Liver (tissue), 9 donors: Measurements from ENCODE around the gene SDC1. TPM values are rescaled to one million over a fixed set of nuclear protein-coding genes. Genes with fewer than 3 reads are reported as not detected.

Experiments used
- DNase-seq: peaks from one replicate; pipeline ENCODE4 v3.0.0-alpha.2; 2017; ENCODE audit warnings: low spot score
- H3K27ac ChIP-seq, 2 donors: one replicate each; pipeline ENCODE4 v1.7.0; 2013; ENCODE audit warnings: inconsistent platforms in 2 of 2, low read length in 2 of 2, control low read depth in 1 of 2, low read depth in 1 of 2, mild to moderate bottlenecking in 1 of 2
- H3K27me3 ChIP-seq, 4 donors: one replicate each; pipeline versions ENCODE4 v1.6.1 to v1.7.0; 2013; ENCODE audit warnings: low read length in 3 of 4, inconsistent platforms in 1 of 4, mild to moderate bottlenecking in 1 of 4, moderate library complexity in 1 of 4; ENCODE audit not compliant: control insufficient read depth in 4 of 4, insufficient read depth in 4 of 4
- H3K36me3 ChIP-seq, 4 donors: one replicate each; pipeline versions ENCODE4 v1.6.1 to v1.7.0; 2013; ENCODE audit warnings: low read length in 3 of 4, mild to moderate bottlenecking in 3 of 4, low read depth in 1 of 4, moderate library complexity in 1 of 4; ENCODE audit not compliant: control insufficient read depth in 4 of 4, insufficient read depth in 3 of 4
- H3K4me1 ChIP-seq, 4 donors: one replicate each; pipeline versions ENCODE4 v1.6.1 to v1.7.0; 2013; ENCODE audit warnings: low read length in 3 of 4, mild to moderate bottlenecking in 3 of 4, moderate library complexity in 1 of 4; ENCODE audit not compliant: control insufficient read depth in 4 of 4, insufficient read depth in 4 of 4
- H3K4me3 ChIP-seq, 3 donors: one replicate each; pipeline versions ENCODE4 v1.6.1 to v1.7.0; 2013; ENCODE audit warnings: low read length in 3 of 3, control low read depth in 1 of 3, low read depth in 1 of 3, mild to moderate bottlenecking in 1 of 3
- H3K9ac ChIP-seq, 2 donors: one replicate each; pipeline ENCODE4 v1.7.0; 2013; ENCODE audit warnings: low read length in 2 of 2, mild to moderate bottlenecking in 2 of 2, moderate library complexity in 2 of 2, control low read depth in 1 of 2, low read depth in 1 of 2
- H3K9me3 ChIP-seq, 4 donors: one replicate each; pipeline versions ENCODE4 v1.6.1 to v1.7.0; 2013; ENCODE audit warnings: low read length in 3 of 4; ENCODE audit not compliant: control insufficient read depth in 4 of 4
- FOXA1 ChIP-seq: IDR thresholded peaks from 2 replicates; pipeline ENCODE4 v1.6.1; 2016; ENCODE audit warnings: antibody characterized with exemption
- GABPA ChIP-seq, 2 donors: IDR thresholded peaks in 1 of 2; conservative IDR thresholded peaks in 1 of 2; 2 replicates each; pipeline ENCODE4 v1.6.1; 2016; ENCODE audit warnings: antibody characterized with exemption in 2 of 2, mild to moderate bottlenecking in 1 of 2, moderate library complexity in 1 of 2
- HNF4A ChIP-seq, 2 donors: conservative IDR thresholded peaks; 2 replicates each; pipeline ENCODE4 v1.6.1; 2016; ENCODE audit warnings: antibody characterized with exemption in 2 of 2, mild to moderate bottlenecking in 2 of 2
- HNF4G ChIP-seq: IDR thresholded peaks from 2 replicates; pipeline ENCODE4 v1.6.1; 2016; ENCODE audit warnings: antibody characterized with exemption
- JUND ChIP-seq, 2 donors: IDR thresholded peaks; 2 replicates each; pipeline ENCODE4 v1.6.1; 2016; ENCODE audit warnings: antibody characterized with exemption in 2 of 2
- NR2F2 ChIP-seq: IDR thresholded peaks from 2 replicates; pipeline ENCODE4 v1.6.1; 2016; ENCODE audit warnings: antibody characterized with exemption
- RAD21 ChIP-seq, 2 donors: IDR thresholded peaks; 2 replicates each; pipeline ENCODE4 v1.6.1; 2016; ENCODE audit warnings: antibody characterized with exemption in 2 of 2, mild to moderate bottlenecking in 2 of 2
- RXRA ChIP-seq, 2 donors: IDR thresholded peaks; 2 replicates each; pipeline ENCODE4 v1.6.1; 2017 to 2018; ENCODE audit warnings: antibody characterized with exemption in 2 of 2, mild to moderate bottlenecking in 1 of 2
- SP1 ChIP-seq: IDR thresholded peaks from 2 replicates; pipeline ENCODE4 v1.6.1; 2018; ENCODE audit warnings: antibody characterized with exemption, mild to moderate bottlenecking
- TAF1 ChIP-seq: conservative IDR thresholded peaks from 2 replicates; pipeline ENCODE4 v1.6.1; 2016; ENCODE audit warnings: antibody characterized with exemption, mild to moderate bottlenecking
- YY1 ChIP-seq: IDR thresholded peaks from 2 replicates; pipeline ENCODE4 v1.6.1; 2016; ENCODE audit warnings: antibody characterized with exemption, mild to moderate bottlenecking
- WGBS: extraction: QIAGEN DNeasy Blood & Tissue Kit; methylation state at CpG from one replicate; pipeline ENCODE4 v1.1.7; 2013; 5-methylcytosine and 5-hydroxymethylcytosine counted together
- polyA plus RNA-seq, 2 donors: library from polyadenylated mRNA; stranded (reverse) in 1 of 2; unstranded in 1 of 2; fragments of 200-250 nt in 1 of 2; fragments of >200 nt in 1 of 2; fragmentation: Nextera tagmentation in 1 of 2; extraction: Ambion mirVana in 1 of 2; gene quantifications; one replicate each; pipeline versions ENCODE4 v1.2.1 to v1.2.3, GENCODE V29; 2013 to 2015
- total RNA-seq, 2 donors: library from RNA; depleted of rRNA; stranded (reverse); fragments of >200 nt; gene quantifications; one replicate each; pipeline ENCODE4 v1.2.3, GENCODE V29; 2014
- TF ChIP-seq, protein P1 (sequence below): IDR thresholded peaks from 2 replicates; pipeline ENCODE4 v1.6.1; 2016; ENCODE audit warnings: antibody characterized with exemption
- TF ChIP-seq, protein P2 (sequence below): IDR thresholded peaks from 2 replicates; pipeline ENCODE4 v1.6.1; 2016; ENCODE audit warnings: antibody characterized with exemption
- TF ChIP-seq, protein P3 (sequence below): fragments of 150-350 bp; IDR thresholded peaks from 2 replicates; pipeline ENCODE4 v1.5.1; 2017; ENCODE audit warnings: improper control_type of control experiment, low read depth, low read length; ENCODE audit not compliant: missing input control
- TF ChIP-seq, protein P4 (sequence below): IDR thresholded peaks from 2 replicates; pipeline ENCODE4 v1.6.1; 2016; ENCODE audit warnings: antibody characterized with exemption, mild to moderate bottlenecking
- TF ChIP-seq, protein P5 (sequence below): IDR thresholded peaks from 2 replicates; pipeline ENCODE4 v1.6.1; 2016; ENCODE audit warnings: antibody characterized with exemption
- donor health status: healthy.
- donor health status: healthy.
- donor health status: healthy.
- donor health status: healthy.
- donor health status: healthy.

SDC1 gene
- total and polyA plus RNA-seq, 4 donors, result 99.6 to 363 (median 196) TPM

DNA sequence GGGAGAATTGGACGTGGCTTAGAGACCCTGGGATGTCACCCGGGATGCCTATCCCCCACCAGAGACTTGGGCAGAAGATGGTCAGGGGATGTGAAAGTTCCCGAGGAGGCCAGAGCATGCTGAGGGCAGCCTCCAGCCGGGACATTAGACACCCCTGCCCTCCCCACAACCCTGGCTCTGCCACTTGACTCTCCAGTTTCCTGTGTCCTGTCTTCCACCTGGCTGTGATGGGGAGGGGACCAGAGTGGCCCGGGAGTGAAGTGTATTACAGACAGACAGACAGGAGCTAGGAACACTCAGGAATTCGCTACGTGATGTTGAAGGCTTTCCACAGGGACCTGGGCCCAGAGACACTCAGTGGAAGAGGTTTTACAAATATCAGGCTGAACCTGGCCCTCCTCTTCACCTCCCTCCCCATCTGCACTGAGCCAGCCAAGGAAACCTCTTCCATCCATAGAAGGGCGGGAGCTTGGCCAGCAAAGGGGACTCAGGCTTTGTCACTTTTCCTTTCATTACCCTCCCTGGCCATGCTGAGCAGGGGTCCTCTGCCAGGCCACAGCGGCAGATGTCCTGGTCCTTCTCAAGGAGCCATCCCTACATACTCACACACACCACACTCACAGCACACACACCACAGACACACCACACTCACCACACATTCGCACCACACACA lies 60.7 kb downstream of the SDC1 start:
- no peak overlapping the region for H3K4me3 ChIP-seq
- no peaks in the 10 kb centered on the region for H3K4me1 ChIP-seq
- no peak overlapping the region for H3K9ac ChIP-seq
- no peaks in the 10 kb centered on the region for H3K36me3 ChIP-seq
- TF ChIP-seq, protein P1, sequence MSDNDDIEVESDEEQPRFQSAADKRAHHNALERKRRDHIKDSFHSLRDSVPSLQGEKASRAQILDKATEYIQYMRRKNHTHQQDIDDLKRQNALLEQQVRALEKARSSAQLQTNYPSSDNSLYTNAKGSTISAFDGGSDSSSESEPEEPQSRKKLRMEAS, result no peak
- TF ChIP-seq YY1 (no peak), SP1 (no peak), HNF4A (conservative IDR thresholded peaks at IDR 0.05) (no peak), NR2F2 (no peak), JUND (IDR thresholded peaks at IDR 0.05) (no peak), RAD21 (IDR thresholded peaks at IDR 0.05) (no peak)
- TF ChIP-seq, protein P2, sequence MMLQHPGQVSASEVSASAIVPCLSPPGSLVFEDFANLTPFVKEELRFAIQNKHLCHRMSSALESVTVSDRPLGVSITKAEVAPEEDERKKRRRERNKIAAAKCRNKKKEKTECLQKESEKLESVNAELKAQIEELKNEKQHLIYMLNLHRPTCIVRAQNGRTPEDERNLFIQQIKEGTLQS, result no peak
- TF ChIP-seq, protein P3, sequence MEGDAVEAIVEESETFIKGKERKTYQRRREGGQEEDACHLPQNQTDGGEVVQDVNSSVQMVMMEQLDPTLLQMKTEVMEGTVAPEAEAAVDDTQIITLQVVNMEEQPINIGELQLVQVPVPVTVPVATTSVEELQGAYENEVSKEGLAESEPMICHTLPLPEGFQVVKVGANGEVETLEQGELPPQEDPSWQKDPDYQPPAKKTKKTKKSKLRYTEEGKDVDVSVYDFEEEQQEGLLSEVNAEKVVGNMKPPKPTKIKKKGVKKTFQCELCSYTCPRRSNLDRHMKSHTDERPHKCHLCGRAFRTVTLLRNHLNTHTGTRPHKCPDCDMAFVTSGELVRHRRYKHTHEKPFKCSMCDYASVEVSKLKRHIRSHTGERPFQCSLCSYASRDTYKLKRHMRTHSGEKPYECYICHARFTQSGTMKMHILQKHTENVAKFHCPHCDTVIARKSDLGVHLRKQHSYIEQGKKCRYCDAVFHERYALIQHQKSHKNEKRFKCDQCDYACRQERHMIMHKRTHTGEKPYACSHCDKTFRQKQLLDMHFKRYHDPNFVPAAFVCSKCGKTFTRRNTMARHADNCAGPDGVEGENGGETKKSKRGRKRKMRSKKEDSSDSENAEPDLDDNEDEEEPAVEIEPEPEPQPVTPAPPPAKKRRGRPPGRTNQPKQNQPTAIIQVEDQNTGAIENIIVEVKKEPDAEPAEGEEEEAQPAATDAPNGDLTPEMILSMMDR, result no peak
- DNase-seq, result no peak
- no peaks in the 10 kb centered on the region for H3K9me3 ChIP-seq
- H3K27ac ChIP-seq, result no peak overlapping the region
- 89% methylated on average over 10 of the region's 10 CpGs for WGBS
- no peaks in the 10 kb centered on the region for H3K27me3 ChIP-seq

DNA sequence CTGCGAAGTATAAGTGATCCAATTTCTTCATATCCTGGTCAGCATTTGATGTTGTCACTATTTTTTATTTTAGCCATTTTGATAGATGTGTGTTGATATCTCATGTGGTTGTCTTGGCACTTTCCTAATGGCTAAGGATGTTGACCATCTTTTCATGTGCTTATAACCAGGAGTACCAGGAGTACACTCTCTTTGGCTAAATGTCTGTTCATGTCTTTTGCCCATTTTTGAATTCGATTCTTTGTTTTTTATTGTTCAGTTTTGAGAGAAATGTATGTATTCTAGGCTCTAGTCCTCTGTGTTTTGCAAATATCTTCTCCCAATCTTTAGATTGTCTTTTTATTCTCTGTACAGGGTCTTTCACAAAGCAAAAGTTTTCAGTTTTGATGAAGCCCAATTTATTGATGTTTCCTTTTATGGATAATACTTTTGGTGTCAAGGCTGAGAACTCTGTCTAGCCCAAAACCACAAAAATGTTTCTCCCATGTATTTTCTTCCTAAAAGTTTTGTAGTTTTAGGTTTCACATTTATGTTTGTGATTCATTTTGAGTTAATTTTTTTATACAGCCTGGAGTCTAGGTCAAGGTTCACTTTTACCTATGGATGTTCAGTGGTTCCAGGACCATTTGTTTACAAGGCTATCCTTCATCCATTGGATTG lies 65.4 kb downstream of the SDC1 start:
- no peaks in the 10 kb centered on the region for H3K36me3 ChIP-seq
- H3K27ac ChIP-seq, result no peak overlapping the region
- no peaks in the 10 kb centered on the region for H3K27me3 ChIP-seq
- H3K9me3 ChIP-seq, result no peaks in the 10 kb centered on the region
- no peak overlapping the region for H3K9ac ChIP-seq
- 96% methylated on average over 2 of the region's 2 CpGs for WGBS
- TF ChIP-seq, protein P1, result no peak
- TF ChIP-seq HNF4A (conservative IDR thresholded peaks at IDR 0.05), result no peak
- no peak for TF ChIP-seq GABPA (IDR thresholded peaks at IDR 0.05 in 1 of 2, conservative IDR thresholded peaks at IDR 0.05 in 1 of 2)
- no peak for TF ChIP-seq RAD21 (IDR thresholded peaks at IDR 0.05)
- TF ChIP-seq JUND (IDR thresholded peaks at IDR 0.05), result no peak
- TF ChIP-seq SP1, result no peak
- TF ChIP-seq, protein P2, result no peak
- no peak for TF ChIP-seq FOXA1
- no peak for TF ChIP-seq TAF1
- no peak for TF ChIP-seq YY1
- no peak for TF ChIP-seq HNF4G
- TF ChIP-seq NR2F2, result no peak
- TF ChIP-seq RXRA (IDR thresholded peaks at IDR 0.05), result no peak
- TF ChIP-seq, protein P4, sequence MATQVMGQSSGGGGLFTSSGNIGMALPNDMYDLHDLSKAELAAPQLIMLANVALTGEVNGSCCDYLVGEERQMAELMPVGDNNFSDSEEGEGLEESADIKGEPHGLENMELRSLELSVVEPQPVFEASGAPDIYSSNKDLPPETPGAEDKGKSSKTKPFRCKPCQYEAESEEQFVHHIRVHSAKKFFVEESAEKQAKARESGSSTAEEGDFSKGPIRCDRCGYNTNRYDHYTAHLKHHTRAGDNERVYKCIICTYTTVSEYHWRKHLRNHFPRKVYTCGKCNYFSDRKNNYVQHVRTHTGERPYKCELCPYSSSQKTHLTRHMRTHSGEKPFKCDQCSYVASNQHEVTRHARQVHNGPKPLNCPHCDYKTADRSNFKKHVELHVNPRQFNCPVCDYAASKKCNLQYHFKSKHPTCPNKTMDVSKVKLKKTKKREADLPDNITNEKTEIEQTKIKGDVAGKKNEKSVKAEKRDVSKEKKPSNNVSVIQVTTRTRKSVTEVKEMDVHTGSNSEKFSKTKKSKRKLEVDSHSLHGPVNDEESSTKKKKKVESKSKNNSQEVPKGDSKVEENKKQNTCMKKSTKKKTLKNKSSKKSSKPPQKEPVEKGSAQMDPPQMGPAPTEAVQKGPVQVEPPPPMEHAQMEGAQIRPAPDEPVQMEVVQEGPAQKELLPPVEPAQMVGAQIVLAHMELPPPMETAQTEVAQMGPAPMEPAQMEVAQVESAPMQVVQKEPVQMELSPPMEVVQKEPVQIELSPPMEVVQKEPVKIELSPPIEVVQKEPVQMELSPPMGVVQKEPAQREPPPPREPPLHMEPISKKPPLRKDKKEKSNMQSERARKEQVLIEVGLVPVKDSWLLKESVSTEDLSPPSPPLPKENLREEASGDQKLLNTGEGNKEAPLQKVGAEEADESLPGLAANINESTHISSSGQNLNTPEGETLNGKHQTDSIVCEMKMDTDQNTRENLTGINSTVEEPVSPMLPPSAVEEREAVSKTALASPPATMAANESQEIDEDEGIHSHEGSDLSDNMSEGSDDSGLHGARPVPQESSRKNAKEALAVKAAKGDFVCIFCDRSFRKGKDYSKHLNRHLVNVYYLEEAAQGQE, result no peak
- TF ChIP-seq, protein P5, sequence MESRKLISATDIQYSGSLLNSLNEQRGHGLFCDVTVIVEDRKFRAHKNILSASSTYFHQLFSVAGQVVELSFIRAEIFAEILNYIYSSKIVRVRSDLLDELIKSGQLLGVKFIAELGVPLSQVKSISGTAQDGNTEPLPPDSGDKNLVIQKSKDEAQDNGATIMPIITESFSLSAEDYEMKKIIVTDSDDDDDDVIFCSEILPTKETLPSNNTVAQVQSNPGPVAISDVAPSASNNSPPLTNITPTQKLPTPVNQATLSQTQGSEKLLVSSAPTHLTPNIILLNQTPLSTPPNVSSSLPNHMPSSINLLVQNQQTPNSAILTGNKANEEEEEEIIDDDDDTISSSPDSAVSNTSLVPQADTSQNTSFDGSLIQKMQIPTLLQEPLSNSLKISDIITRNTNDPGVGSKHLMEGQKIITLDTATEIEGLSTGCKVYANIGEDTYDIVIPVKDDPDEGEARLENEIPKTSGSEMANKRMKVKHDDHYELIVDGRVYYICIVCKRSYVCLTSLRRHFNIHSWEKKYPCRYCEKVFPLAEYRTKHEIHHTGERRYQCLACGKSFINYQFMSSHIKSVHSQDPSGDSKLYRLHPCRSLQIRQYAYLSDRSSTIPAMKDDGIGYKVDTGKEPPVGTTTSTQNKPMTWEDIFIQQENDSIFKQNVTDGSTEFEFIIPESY, result no peak
- TF ChIP-seq, protein P3, result no peak
- no peak overlapping the region for H3K4me3 ChIP-seq
- DNase-seq, result no peak
- H3K4me1 ChIP-seq, result peaks cover 2 to 11% (median 9%) of the 10 kb centered on the region in 4 donors
